AG20443 (cell line): ENCODE measurements around the gene DCTN5.
"Not testable (repeated sequence)": the region's sequence is repeated elsewhere in the genome, so short reads cannot be mapped to it uniquely, and the experiment has no call there.

Experiments
- DNase-seq: peaks from one replicate; pipeline ENCODE4 v3.0.0; 2012; ENCODE audit warnings: low spot score, mixed read lengths

The DCTN5 gene

DNA sequence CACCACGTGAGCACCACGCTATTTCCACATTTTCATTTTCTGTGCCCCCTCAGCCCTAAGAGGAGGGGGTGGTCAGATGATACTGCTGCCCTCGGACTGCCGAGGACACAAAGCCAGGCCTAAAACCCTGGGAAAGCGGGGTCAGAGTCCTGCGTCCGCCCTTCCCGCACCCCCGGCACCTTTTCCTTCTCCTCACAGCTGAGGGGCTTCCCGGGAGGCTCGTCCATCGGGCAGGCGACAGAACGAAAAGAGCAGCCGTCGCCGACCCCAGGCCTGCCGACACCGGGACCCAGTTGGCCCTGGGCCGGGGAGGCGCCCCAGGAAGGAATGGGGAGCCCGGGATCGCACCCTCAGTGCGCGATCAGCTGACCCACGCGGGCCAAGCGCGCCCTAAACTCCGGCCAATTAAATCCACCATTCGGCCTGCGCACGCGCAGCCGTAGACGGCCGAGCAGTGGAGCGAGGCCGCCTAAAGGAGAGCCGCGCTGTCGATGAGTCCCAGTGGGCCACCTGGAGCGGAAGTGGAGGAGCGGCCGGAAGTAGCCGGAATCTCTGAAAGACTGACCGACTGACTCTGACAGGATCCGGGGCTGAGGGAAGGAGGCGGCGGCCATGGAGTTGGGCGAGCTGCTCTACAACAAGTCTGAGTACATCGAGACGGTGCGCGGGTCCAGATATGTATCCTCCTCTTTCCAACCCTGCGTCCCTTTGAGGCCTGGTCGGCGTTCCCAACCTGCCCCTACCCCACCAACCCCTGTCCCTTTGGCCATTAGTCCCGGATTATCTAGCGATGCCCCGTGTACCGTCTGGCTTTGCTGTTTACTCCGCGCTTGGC, at the start of gene DCTN5, which contains the start of gene PALB2:
Gene DCTN5 (plus strand): TSS at position 536 of the 835 bp plus-strand sequence. CDS start 77 bp downstream, at position 613.
Gene PALB2 (minus strand): TSS at position 380 of the 835 bp plus-strand sequence. CDS start 153 bp downstream, at position 227.
- DNase-seq: peak; percentile 100

GRCh38 chr16:23594186-23594585, 47.1 kb upstream of the DCTN5 start:
- DNase-seq: no peak

DNA sequence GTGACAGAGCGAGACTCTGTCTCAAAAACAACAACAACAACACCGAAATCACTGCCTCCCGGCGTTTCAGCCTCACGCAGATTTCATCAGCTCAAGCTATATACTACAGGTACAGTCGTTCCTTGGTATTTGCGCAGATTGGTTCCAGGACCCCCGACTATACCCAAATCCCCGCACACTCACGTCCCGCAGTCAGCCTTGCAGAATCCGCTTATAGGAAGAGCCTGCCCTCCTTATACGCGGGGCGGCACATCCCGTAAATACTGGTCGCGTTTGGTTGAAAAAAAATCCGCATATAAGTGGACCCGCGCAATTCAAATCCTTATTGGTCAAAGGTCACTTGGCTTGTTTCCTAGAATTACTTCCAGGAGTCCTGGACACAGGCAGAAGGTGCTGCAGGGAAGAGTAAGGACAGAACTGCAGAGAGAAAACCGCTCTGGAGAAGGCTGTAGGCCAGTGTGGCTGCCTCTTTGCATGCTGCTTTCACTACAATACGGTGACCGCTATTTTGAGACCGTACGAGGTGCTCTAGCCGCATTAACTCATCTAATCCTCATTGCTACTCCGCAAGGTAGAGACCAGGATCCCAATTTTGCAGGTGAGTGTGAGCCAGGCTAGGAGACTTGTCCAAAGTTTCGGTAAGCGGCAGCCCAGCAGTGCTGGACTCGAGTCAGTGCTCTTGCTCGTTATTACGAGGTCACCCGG, 45.9 kb upstream of the DCTN5 start:
- DNase-seq: no peak

GRCh38 chr16:23595951-23596720, 45.1 kb upstream of the DCTN5 start, which contains the start of gene NDUFAB1:
NDUFAB1 (minus strand) TSS chr16:23596316; CDS start chr16:23596290, 26 bp downstream.
- DNase-seq: peak; percentile 97

DNA sequence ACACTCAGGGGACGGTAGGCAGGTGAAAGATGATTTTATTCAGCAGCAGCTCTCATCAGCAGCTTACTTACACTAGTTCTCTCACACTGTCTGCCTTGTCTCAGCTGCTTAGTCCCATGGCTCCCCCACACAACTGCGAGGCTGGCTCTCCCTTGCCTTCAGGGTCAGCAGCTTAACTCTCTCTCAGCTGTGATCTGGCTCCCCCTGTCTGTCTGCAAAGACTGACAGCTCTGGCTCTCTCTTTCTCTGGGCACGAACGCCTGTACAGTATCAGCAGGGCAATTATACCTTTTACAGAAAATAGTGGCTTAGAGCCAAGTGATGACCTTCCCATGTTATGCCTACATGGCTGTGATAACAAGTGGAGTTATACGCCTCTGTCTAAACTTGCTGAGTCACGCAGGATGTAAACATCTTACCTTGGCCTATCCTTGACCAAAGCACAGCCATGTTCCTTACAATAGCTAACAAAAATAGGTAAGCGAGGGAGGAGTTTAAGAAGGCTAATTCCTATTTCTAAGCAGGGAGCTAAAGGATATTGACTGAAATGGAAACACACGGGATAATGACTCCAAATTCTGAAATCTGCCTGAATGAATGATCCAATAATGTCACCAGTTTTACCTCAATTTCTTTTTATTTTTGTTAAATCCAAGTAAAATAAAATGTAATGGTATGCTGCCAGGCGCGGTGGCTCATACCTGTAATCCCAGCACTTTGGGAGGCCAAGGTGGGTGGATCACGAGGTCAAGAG, 44.1 kb upstream of the DCTN5 start:
- no peak for DNase-seq

- DNase-seq: no peak
Observed at GRCh38 chr16:23607726-23608125, 33.5 kb upstream of the DCTN5 start.

DNA sequence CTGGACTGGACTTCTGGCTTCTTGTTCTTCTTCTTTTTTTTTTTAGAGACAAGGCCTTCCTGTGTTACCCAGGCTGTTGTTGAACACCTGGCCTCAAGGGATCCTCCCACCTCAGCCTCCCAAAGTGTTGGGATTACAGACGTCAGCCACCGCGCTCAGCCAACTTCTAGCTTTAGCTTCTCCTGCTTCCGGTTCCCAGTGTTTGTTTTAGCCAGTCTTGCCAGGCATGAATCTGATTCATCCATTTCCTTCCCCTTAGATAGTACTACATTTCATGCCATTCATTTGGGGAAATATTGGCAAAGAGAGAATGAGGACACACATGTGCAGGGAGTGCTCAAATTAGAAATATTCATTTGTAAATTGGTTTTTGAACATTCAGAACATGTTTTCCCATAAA, 33.1 kb upstream of the DCTN5 start:
- DNase-seq: no peak

DNA sequence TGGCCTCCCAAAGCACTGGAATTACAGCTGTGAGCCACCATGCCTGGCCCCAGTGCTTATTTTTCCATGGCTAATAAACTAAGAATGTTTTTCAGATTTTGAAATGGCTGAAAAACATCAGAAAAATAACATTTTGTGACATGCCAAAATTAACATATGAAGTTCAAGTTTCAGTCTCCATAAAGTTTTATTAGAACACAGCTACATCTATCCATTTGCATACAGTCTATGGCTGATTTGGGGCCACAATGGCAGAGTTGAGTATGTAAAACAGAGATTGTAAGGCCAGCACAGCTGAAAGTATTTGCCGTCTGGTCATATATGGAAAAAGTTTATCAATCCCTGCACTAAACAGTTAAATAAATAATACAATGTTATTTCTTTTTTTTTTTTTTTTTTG, 31.3 kb upstream of the DCTN5 start:
- DNase-seq: no peak

- DNase-seq: not testable (repeated sequence)
Observed at GRCh38 chr16:23610905-23611304, 30.4 kb upstream of the DCTN5 start.

DNA sequence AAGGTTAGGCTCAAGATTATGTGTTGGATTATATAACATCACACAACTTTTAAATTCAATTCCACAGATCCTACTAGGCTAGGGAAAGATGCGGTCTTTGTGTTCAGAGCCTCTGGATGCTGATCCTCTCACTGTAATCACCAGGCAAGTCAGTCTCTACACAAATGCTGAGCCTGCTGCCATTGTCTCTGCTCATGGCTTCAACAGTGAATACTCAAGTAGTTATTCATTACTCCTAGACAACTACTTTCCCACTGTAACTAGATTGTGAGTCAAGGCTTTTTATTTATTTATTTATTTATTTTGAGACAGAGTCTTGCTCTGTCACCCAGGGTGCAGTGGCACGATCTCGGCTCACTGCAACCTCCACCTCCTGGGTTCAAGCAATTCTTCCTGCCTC, 29.3 kb upstream of the DCTN5 start:
- DNase-seq: no peak

DNA sequence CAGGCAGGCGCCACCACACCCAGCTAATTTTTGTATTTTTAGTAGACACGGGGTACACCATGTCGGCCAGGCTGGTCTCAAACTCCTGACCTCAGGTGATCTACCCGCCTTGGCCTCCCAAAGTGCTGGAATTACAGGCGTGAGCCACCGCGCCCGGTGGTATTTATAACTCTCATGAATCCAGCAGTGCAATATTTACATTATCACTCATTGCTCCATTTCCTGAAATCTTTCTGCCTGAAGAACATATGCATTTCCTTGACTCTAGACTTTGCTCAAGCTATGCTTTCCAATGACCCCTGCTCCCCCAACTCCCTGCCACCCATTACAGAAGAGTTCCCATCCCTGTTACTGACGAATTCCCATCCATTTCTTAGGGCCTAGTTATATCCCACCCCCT, 25.5 kb upstream of the DCTN5 start:
- no peak for DNase-seq

DNA sequence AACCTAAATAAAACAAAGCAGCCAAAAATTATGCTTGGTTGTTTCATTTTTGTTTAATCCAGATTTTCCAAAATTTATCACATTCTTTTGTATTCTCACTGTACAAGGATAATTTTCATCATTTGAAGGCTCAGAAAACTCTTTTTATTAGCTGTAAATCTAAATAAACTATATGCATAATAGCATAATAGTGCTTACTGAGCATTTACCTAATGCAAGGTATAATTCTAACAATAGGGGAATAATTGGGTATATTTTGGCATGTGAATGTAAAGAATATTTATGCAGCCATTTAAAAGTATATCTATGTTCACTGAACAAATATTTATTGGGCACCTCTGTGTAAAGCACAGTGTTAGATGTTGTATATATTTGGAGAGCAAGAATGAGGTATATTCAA, 17.2 kb upstream of the DCTN5 start:
- DNase-seq: no peak

DNA sequence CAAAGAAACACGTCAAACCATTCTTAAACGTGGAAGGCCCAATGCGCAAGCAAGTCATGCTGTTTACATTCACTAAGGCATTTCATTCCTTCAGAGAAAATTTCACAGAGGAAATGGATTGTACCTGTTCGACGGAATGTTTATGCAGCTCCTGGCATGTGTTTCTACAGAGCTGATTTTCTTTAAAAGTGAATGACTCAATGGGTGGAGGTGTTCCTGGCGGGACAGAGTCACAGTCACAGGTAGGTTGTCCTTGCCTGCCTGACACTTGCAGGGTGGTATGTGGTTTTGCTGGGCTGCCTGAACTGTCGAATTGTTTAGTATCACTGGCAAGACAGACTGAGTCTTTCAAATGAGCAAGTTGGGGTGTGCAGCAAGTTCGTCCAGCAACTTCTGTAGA, 11.8 kb upstream of the DCTN5 start:
- no peak for DNase-seq

- not testable (repeated sequence) for DNase-seq
Observed at GRCh38 chr16:23631874-23632273, 9.4 kb upstream of the DCTN5 start.

GRCh38 chr16:23634461-23635036, 6.7 kb upstream of the DCTN5 start:
- no peak for DNase-seq

DNA sequence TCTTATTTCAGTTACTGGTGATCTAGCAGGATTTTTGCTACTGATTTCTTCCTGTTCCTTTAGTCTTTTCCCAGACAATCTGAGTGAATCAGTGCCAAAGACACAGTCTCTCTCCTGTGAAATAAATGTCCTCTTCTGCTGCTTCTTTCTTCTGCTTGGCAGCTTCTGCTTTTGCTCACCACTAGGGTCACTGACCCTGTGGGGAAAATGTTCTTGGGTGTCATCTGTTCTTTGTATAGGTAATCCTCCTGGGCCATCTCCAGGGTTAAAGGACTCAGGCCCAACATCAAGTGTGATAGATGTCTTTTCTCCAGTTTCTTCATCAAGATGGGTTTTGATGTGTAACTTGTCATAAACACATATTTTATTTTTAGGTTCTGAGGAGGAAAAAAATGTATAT, 5.3 kb upstream of the DCTN5 start:
- DNase-seq: no peak

- DNase-seq: no peak
Observed at GRCh38 chr16:23640615-23640930, 693 bp upstream of the DCTN5 start.

DNA sequence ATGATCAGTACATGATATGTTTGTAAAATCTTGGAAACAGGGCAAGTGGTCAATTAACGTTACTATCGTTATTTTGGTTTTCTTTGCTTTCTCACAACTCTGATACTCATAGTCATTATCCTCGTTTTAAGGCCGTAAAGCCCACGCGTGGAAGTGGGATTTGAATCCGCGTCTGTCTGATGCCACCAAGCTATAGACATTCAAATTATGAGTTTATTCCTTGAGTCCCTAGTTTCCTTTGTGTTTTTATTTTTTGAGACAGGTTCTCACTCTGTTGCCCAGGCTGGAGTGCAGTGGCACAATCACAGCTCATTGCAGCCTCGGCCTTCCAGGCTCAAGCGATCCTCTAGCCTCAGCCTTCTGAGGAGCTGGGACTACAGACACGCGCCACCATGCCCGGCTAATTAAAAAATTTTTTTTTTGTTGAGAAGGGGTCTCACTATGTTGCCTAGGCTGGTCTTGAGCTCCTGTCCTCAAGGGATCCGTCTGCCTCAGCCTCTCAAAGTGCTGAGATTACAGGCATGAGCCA, 1.0 kb downstream of the DCTN5 start:
- DNase-seq: no peak

GRCh38 chr16:23650674-23651416, 9.6 kb downstream of the DCTN5 start:
- DNase-seq: no peak

DNA sequence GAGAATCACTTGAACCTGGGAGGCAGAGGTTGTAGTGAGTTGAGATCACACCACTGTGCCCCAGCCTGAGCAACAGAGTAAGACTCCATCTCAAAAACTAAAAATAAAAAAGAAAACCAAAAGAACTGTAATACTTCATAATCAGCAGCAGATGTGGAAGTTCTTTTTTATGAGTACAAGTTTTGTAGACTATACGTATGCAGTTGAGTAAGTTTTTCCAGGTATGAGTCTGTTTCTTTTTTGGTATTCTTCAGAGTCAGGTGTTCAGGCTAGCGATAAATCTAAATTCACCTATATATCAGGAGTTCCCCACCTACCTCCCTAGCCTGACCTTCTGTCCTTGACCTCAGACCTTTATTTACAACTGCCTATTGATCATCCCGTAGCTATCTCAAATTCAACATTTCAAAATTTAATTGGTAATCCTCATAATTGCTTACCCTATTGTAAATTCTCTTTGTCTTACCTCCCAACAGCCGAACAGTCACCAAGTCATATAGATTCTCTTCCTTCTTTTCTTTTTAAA, 10.7 kb downstream of the DCTN5 start:
- no peak for DNase-seq
